Tibial artery (tissue), 4 donors: ENCODE results near the gene MRPS27.

ENCODE experiments used
- DNase-seq, 2 donors: peaks; one replicate each; pipeline ENCODE4 v3.0.0-alpha.2; 2019
- H3K27ac ChIP-seq, 2 donors: fragments of 200-600 bp; sonication (generic) in 1 of 2; 1 replicate in 1 of 2; 2 replicates in 1 of 2; pipeline ENCODE4 v1.5.1; 2018 to 2019; ENCODE audit warnings: mild to moderate bottlenecking in 1 of 2
- H3K27me3 ChIP-seq, 2 donors: fragments of 200-600 bp; sonication (generic) in 1 of 2; one replicate each; pipeline versions ENCODE4 v1.5.1 to v1.6.0; 2016 to 2019
- H3K36me3 ChIP-seq, 3 donors: fragments of 200-600 bp; sonication (generic) in 2 of 3; one replicate each; pipeline ENCODE4 v1.5.1; 2016 to 2019; ENCODE audit warnings: mild to moderate bottlenecking in 2 of 3
- H3K4me1 ChIP-seq, 4 donors: fragments of 200-600 bp; sonication (generic) in 2 of 4; 1 replicate in 3 of 4; 2 replicates in 1 of 4; pipeline ENCODE4 v1.5.1; 2016 to 2019
- H3K4me3 ChIP-seq, 2 donors: fragments of 200-600 bp; sonication (generic) in 1 of 2; 1 replicate in 1 of 2; 2 replicates in 1 of 2; pipeline ENCODE4 v1.5.1; 2018 to 2019; ENCODE audit warnings: mild to moderate bottlenecking in 2 of 2
- H3K9me3 ChIP-seq, 3 donors: fragments of 200-600 bp; sonication (generic) in 1 of 3; one replicate each; pipeline ENCODE4 v1.5.1; 2016 to 2019
- intact Hi-C: fragments of 100-400 bp; cut with DNase I; formaldehyde crosslinking; loops from one replicate; pipeline ENCODE4 v1.15.0; 2023; ENCODE audit warnings: low total_unique reads
- TF ChIP-seq, protein P1 (sequence below), 2 experiments: fragments of 200-600 bp in 1 of 2; fragments of 450-650 bp in 1 of 2; IDR thresholded peaks; one replicate each; pipeline ENCODE4 v1.5.1; 2017 to 2019; ENCODE audit warnings: antibody characterized with exemption in 2 of 2, mild to moderate bottlenecking in 1 of 2, moderate library complexity in 1 of 2

Gene MRPS27

DNA sequence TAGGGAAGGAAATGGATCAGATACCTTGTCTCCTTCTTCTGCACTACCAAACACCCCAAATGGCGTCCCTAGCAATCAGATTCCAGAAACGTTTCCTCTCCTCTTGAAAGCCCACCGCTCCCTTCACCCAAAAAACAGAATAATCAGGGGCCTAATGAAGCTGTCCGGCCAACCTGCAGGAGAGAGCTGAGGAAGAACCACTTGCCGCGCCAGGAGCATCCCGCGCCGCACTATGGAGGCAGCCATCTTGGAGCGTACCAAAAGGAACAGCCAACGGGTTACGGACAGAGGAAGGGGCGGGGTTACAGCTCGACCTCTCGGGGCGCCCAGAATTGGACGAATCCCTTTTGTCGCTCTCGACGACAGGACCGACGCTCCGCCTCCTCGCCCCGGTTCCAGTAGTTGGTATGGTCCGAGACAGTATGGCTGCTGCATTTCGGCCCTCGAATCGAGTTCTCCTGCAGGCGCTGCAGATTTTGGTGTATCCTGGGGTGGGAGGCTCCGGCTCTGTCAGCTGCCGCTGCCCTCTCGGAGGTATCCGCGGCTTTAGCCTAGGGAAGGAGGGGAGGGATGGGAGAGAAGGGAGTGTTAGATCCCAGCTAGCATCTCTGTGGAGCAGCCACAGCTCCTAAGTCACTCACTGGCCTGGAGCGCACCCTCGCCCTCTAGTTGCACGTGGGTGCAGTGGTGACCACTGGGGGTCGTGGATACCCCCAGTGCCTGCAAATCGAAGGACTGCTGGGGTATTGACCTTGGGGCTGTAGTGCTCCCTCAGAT, at the start of gene MRPS27, which contains the start of gene PTCD2:
MRPS27 (minus strand) TSS at position 265 of the 777 bp plus-strand sequence; CDS start at position 246, 19 bp downstream.
PTCD2 (plus strand) TSS at position 398 of the 777 bp plus-strand sequence; CDS start at position 408, 10 bp downstream.
- Histone ChIP-seq H3K27me3 (no peaks in the 10 kb centered on the region), H3K4me1 (peaks cover 0 to 16% (median 9%) of the 10 kb centered on the region in 4 donors), H3K9me3 (no peaks in the 10 kb centered on the region), H3K36me3 (peaks cover 0 to 29% (median 6%) of the 10 kb centered on the region in 3 donors), H3K4me3 (peak within 1 kb of the TSS; percentile 65 to 87), H3K27ac (peak within 1 kb of the TSS; percentile 80)
- intact Hi-C loops = loop anchor here (5.0 kb wide), 1 partner anchor 308 kb away; no protein-coding TSS in a partner anchor
- TF ChIP-seq, protein P1, sequence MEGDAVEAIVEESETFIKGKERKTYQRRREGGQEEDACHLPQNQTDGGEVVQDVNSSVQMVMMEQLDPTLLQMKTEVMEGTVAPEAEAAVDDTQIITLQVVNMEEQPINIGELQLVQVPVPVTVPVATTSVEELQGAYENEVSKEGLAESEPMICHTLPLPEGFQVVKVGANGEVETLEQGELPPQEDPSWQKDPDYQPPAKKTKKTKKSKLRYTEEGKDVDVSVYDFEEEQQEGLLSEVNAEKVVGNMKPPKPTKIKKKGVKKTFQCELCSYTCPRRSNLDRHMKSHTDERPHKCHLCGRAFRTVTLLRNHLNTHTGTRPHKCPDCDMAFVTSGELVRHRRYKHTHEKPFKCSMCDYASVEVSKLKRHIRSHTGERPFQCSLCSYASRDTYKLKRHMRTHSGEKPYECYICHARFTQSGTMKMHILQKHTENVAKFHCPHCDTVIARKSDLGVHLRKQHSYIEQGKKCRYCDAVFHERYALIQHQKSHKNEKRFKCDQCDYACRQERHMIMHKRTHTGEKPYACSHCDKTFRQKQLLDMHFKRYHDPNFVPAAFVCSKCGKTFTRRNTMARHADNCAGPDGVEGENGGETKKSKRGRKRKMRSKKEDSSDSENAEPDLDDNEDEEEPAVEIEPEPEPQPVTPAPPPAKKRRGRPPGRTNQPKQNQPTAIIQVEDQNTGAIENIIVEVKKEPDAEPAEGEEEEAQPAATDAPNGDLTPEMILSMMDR (IDR thresholded peaks at IDR 0.05) = peak in 1 of 2 experiments; percentile 4
- peak; percentile 96 to 97 for DNase-seq

DNA sequence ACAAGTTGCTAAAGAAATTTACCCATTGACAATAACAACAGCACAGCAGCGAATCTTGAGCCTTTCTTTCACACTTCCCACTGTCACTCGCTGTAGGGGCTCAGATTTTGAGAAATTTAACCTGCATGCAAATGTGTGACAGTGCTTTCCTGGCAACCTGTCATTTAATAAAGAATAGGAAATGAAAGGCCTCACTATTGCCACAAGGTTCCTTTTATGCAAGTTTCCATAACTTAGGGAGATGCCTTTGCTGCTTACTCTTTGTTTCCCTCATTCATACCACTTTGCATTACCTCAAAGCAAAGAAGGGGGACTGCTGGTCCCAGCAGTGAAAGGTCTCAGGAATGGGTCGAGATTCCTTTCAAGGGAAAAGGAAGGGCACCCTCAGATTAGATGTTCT, 49.7 kb upstream of the MRPS27 start:
- DNase-seq = no peak
- Histone ChIP-seq H3K36me3 (no peaks in the 10 kb centered on the region), H3K4me3 (no peak overlapping the region), H3K9me3 (no peaks in the 10 kb centered on the region), H3K4me1 (peaks cover 0 to 36% (median 9%) of the 10 kb centered on the region in 4 donors), H3K27me3 (no peaks in the 10 kb centered on the region), H3K27ac (peak overlapping the region in 1 of 2 donors; percentile 21)
- intact Hi-C loops = loop anchor here (5.0 to 10.0 kb wide), 2 partner anchors 138 to 235 kb away; partner anchors contain the start of gene ZNF366
- TF ChIP-seq, protein P1 (IDR thresholded peaks at IDR 0.05) = no peak

DNA sequence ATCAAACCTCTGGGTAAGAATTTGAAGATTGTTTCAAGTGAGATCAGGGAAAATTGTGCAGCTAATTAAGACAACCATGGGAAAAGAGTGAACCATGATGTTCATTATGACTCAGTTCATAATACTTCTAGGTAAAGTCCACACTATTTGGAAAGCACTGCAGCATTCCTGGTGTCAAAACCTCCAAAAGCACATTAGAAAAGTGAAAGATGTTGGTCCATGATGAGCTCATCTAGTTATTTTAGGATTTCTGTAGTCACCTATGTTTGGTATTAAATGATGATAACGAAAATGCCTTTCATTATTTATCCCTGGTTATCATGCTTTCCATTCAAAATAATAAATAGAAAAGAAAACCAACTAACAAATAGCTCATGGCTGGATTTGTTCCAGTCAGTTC, 49.3 kb upstream of the MRPS27 start:
- Histone ChIP-seq H3K27me3 (no peaks in the 10 kb centered on the region), H3K9me3 (no peaks in the 10 kb centered on the region), H3K4me3 (no peak overlapping the region), H3K4me1 (peaks cover 0 to 36% (median 9%) of the 10 kb centered on the region in 4 donors), H3K36me3 (no peaks in the 10 kb centered on the region), H3K27ac (peak overlapping the region in 1 of 2 donors; percentile 21)
- DNase-seq = no peak
- TF ChIP-seq, protein P1 (IDR thresholded peaks at IDR 0.05) = no peak
- intact Hi-C loops = no loop called here

DNA sequence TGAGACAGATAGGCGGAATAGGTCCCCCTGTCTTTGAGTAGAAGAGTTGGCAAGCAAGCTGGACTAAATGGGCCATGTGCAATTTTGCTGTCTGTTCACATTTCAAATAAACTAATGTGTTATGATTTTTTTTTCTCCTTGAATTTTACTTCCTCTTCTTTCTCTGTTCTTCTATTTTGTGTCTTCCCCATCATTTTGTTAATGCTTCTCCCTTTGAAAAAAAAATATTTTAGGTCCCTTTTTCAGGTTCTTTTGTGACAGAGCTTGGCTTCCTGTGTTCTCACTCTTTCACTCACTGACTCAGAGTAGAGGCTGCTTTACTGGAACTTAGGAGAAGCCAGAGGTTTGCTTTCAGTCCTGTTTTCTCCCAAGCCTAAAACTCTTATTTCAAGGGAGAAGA, 48.2 kb upstream of the MRPS27 start:
- H3K27ac ChIP-seq = peak overlapping the region; percentile 21 to 24
- H3K4me3 ChIP-seq = no peak overlapping the region
- TF ChIP-seq, protein P1 (IDR thresholded peaks at IDR 0.05) = no peak
- DNase-seq = no peak
- intact Hi-C loops = no loop called here
- H3K27me3 ChIP-seq = no peaks in the 10 kb centered on the region
- H3K9me3 ChIP-seq = no peaks in the 10 kb centered on the region
- peaks cover 0 to 36% (median 9%) of the 10 kb centered on the region in 4 donors for H3K4me1 ChIP-seq
- H3K36me3 ChIP-seq = no peaks in the 10 kb centered on the region

DNA sequence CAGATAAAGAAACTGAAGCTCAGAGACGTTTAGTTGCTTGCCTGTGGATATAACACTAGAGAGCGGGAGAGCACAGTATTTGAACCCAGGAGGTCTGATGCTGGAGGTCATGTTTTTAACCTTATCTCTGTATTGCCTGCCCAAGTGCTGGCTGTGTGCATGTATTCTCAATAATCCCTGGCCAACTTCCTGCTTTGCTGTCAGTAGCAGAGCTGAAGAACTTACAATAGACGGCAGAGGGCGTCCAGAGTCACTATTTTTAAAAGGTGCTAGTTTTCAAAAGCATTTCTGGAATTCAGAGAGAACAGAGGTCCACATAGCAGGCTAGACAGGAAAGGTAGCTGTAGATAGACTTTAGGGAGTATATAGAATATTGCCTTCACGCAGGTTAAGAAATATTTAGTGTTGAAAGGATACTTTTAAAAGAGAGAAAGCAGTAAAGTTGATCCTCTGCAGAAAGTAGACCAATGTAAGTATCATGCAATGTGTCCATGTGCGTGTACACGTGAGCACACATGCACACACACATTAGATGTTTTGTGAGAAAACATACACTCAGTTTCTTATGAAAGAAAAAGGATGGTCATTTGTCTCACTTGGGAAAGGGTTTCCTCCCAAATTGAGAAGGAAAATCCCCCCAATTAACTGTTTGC, 46.4 kb upstream of the MRPS27 start:
- intact Hi-C loops = no loop called here
- no peaks in the 10 kb centered on the region for H3K27me3 ChIP-seq
- H3K4me3 ChIP-seq = no peak overlapping the region
- TF ChIP-seq, protein P1 (IDR thresholded peaks at IDR 0.05) = peak; percentile 81 to 86
- peaks cover 4 to 12% (median 11%) of the 10 kb centered on the region in 3 donors for H3K36me3 ChIP-seq
- H3K9me3 ChIP-seq = no peaks in the 10 kb centered on the region
- H3K4me1 ChIP-seq = peaks cover 0 to 36% (median 9%) of the 10 kb centered on the region in 4 donors
- peak; percentile 76 for DNase-seq
- H3K27ac ChIP-seq = peak overlapping the region; percentile 12 to 45
